GM23338 (cell line): Measurements from ENCODE around the gene IPO8. TPM values are rescaled to one million over a fixed set of nuclear protein-coding genes. Genes with fewer than 3 reads are reported as not detected.

Experiments used
- ATAC-seq: fragments of 200-7000 bp; cut with Tn5 transposase; 3 replicates; pipeline ENCODE4 v1.9.1; 2020
- DNase-seq: peaks from one replicate; pipeline ENCODE4 v3.0.0-alpha.2; 2015; ENCODE audit warnings: low spot score
- H2AFZ ChIP-seq: fragments of 200-600 bp; sonication (generic); 2 replicates; pipeline ENCODE4 v1.8.0; 2016; ENCODE audit warnings: antibody characterized with exemption, mild to moderate bottlenecking, moderate library complexity
- H3F3A ChIP-seq: fragments of 200-600 bp; sonication (generic); replicated peaks from 2 replicates; pipeline ENCODE4 v1.8.0; 2017; ENCODE audit warnings: antibody characterized with exemption, mixed run types, low read depth
- H3K27ac ChIP-seq: fragments of 200-600 bp; sonication (generic); 2 replicates; pipeline ENCODE4 v1.6.1; 2016; ENCODE audit warnings: low read depth
- H3K27me3 ChIP-seq: fragments of 200-600 bp; sonication (generic); 2 replicates; pipeline ENCODE4 v1.8.0; 2016; ENCODE audit warnings: mild to moderate bottlenecking, mixed run types, moderate library complexity; ENCODE audit not compliant: insufficient read depth
- H3K36me3 ChIP-seq: fragments of 200-600 bp; sonication (generic); 2 replicates; pipeline ENCODE4 v1.8.0; 2016; ENCODE audit warnings: mild to moderate bottlenecking; ENCODE audit not compliant: insufficient read depth
- H3K4me1 ChIP-seq: fragments of 200-600 bp; sonication (generic); 2 replicates; pipeline ENCODE4 v1.8.0; 2016; ENCODE audit warnings: mild to moderate bottlenecking, moderate library complexity; ENCODE audit not compliant: insufficient read depth
- H3K4me2 ChIP-seq: fragments of 200-600 bp; sonication (generic); 2 replicates; pipeline ENCODE4 v1.7.1; 2017; ENCODE audit warnings: mixed run types
- H3K4me3 ChIP-seq: fragments of 200-600 bp; sonication (generic); 2 replicates; pipeline ENCODE4 v1.6.1; 2016; ENCODE audit warnings: mixed run types
- H3K79me2 ChIP-seq: fragments of 200-600 bp; sonication (generic); replicated peaks from 2 replicates; pipeline ENCODE4 v1.8.0; 2017; ENCODE audit warnings: mild to moderate bottlenecking; ENCODE audit not compliant: insufficient read depth
- H3K9me2 ChIP-seq: fragments of 200-600 bp; sonication (generic); 2 replicates; pipeline ENCODE4 v1.8.0; 2017; ENCODE audit not compliant: insufficient read depth
- H4K20me1 ChIP-seq: fragments of 200-600 bp; sonication (generic); replicated peaks from 2 replicates; pipeline ENCODE4 v1.8.0; 2017; ENCODE audit warnings: mild to moderate bottlenecking; ENCODE audit not compliant: insufficient read depth
- H3K27ac Mint-ChIP-seq: 2 replicates; pipeline ENCODE4 v1.8.0; 2020; ENCODE audit warnings: inconsistent platforms, mild to moderate bottlenecking, moderate library complexity, mixed read lengths
- H3K27me3 Mint-ChIP-seq: 3 replicates; pipeline ENCODE4 v1.8.0; 2022; ENCODE audit warnings: low read depth, mild to moderate bottlenecking, moderate library complexity, mixed read lengths, inconsistent platforms; ENCODE audit not compliant: insufficient read depth, poor library complexity
- H3K36me3 Mint-ChIP-seq: 3 replicates; pipeline ENCODE4 v1.8.0; 2021; ENCODE audit warnings: low read depth, mild to moderate bottlenecking, inconsistent platforms, moderate library complexity, mixed read lengths
- H3K4me1 Mint-ChIP-seq: 3 replicates; pipeline ENCODE4 v1.8.0; 2020; ENCODE audit warnings: mild to moderate bottlenecking, inconsistent platforms, mixed read lengths
- H3K4me3 Mint-ChIP-seq: 3 replicates; pipeline ENCODE4 v1.8.0; 2021; ENCODE audit warnings: moderate library complexity, mild to moderate bottlenecking, inconsistent platforms, mixed read lengths
- H3K9me3 Mint-ChIP-seq: 3 replicates; pipeline ENCODE4 v1.8.0; 2020; ENCODE audit warnings: moderate library complexity, mild to moderate bottlenecking, inconsistent platforms, mixed read lengths
- CREB1 ChIP-seq: fragments of 250-450 bp; sonication (Bioruptor Pico); IDR thresholded peaks from 2 replicates; pipeline ENCODE4 v1.5.0; 2020; ENCODE audit warnings: low read depth, mild to moderate bottlenecking, moderate library complexity
- EZH2 ChIP-seq: fragments of 200-600 bp; sonication (generic); IDR thresholded peaks from one replicate; pipeline ENCODE4 v1.8.0; 2017; ENCODE audit warnings: antibody characterized with exemption, mild to moderate bottlenecking, low read depth; ENCODE audit not compliant: unreplicated experiment
- EZH2phosphoT487 ChIP-seq: fragments of 200-600 bp; sonication (generic); IDR thresholded peaks from one replicate; pipeline ENCODE4 v1.8.1; 2018; ENCODE audit warnings: antibody characterized with exemption; ENCODE audit not compliant: unreplicated experiment
- JUNB ChIP-seq: IDR thresholded peaks from one replicate; pipeline ENCODE4 v1.6.1; 2016; ENCODE audit warnings: antibody characterized with exemption; ENCODE audit not compliant: unreplicated experiment
- NANOG ChIP-seq: IDR thresholded peaks from 2 replicates; pipeline ENCODE4 v1.6.1; 2016; ENCODE audit warnings: antibody characterized with exemption, borderline replicate concordance
- POLR2AphosphoS5 ChIP-seq: IDR thresholded peaks from 2 replicates; pipeline ENCODE4 v1.6.1; 2016; ENCODE audit warnings: antibody characterized with exemption, low read depth
- STAT1 ChIP-seq: IDR thresholded peaks from one replicate; pipeline ENCODE4 v1.6.1; 2016; ENCODE audit warnings: antibody characterized with exemption; ENCODE audit not compliant: unreplicated experiment
- ZNF114 ChIP-seq: fragments of 250-450 bp; sonication (Bioruptor Pico); IDR thresholded peaks from 2 replicates; pipeline ENCODE4 v1.5.0; 2020; ENCODE audit warnings: mild to moderate bottlenecking, moderate library complexity
- ZNF331 ChIP-seq: fragments of 250-450 bp; sonication (Bioruptor Pico); IDR thresholded peaks from 2 replicates; pipeline ENCODE4 v1.5.0; 2020; ENCODE audit warnings: low read depth, mild to moderate bottlenecking, moderate library complexity
- polyA plus RNA-seq: library from polyadenylated mRNA; unstranded; fragments of >200 nt; fragmentation: Nextera tagmentation; extraction: Ambion mirVana; gene quantifications from 2 replicates; pipeline ENCODE4 v1.2.1, GENCODE V29; 2016
- total RNA-seq: library from RNA; depleted of rRNA; stranded (reverse); fragments of >200 nt; shearing (Covaris generic); gene quantifications from 2 replicates; pipeline ENCODE4 v1.2.3, GENCODE V29; 2014
- TF ChIP-seq, protein P1 (sequence below): IDR thresholded peaks from one replicate; pipeline ENCODE4 v1.6.1; 2018; ENCODE audit warnings: antibody characterized with exemption; ENCODE audit not compliant: unreplicated experiment
- TF ChIP-seq, protein P2 (sequence below): fragments of 250-450 bp; sonication (Bioruptor Pico); IDR thresholded peaks from 2 replicates; pipeline ENCODE4 v1.5.0; 2020; ENCODE audit warnings: mild to moderate bottlenecking, moderate library complexity
- TF ChIP-seq, protein P3 (sequence below): IDR thresholded peaks from 2 replicates; pipeline ENCODE4 v1.6.1; 2016; ENCODE audit warnings: antibody characterized with exemption
- TF ChIP-seq, protein P4 (sequence below), 2 experiments: fragments of 200-600 bp in 1 of 2; sonication (generic) in 1 of 2; conservative IDR thresholded peaks; 2 replicates each; pipeline versions ENCODE4 v1.5.1 to v1.6.1; 2016 to 2017; ENCODE audit warnings: antibody characterized with exemption in 2 of 2, low read depth in 2 of 2, mild to moderate bottlenecking in 2 of 2, moderate library complexity in 1 of 2

The IPO8 gene
- total and polyA plus RNA-seq, 2 experiments from 2014 or later = 13.4 to 53.6 TPM

DNA sequence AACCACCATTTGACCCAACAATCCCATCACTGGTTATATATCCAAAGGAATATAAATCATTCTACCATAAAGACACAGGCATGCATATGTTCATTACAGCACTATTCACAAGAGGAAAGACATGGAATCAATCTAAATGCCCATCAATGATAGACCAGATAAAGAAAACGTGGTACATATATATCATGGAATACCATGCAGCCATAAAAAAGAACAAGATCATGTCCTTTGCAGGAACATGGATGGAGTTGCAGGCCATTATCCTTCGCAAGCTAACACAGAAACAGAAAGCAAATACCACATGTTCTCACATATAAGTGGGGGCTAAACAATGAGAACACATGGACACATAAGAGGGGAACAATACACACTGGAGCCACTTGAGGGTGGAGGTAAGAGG, 43.4 kb upstream of the IPO8 start:
- ATAC-seq (no peak), DNase-seq (no peak)
- Histone ChIP-seq H3K9me2 (no peaks in the 10 kb centered on the region), H3K4me3 (no peak overlapping the region), H3K36me3 (peaks cover 17% of the 10 kb centered on the region), H4K20me1 (peaks cover 8% of the 10 kb centered on the region), H3K4me2 (no peak overlapping the region), H3K27ac (no peak overlapping the region), H2AFZ (no peak overlapping the region), H3K27me3 (no peaks in the 10 kb centered on the region), H3F3A (no peaks in the 10 kb centered on the region), H3K4me1 (no peaks in the 10 kb centered on the region), H3K79me2 (peaks cover 74% of the 10 kb centered on the region)
- no peak overlapping the region for H3K27ac Mint-ChIP-seq
- no peaks in the 10 kb centered on the region; the same call in 2 of the 3 replicates for H3K9me3 Mint-ChIP-seq
- H3K36me3 Mint-ChIP-seq = peaks cover 40% of the 10 kb centered on the region
- no peaks in the 10 kb centered on the region for H3K4me1 Mint-ChIP-seq
- no peaks in the 10 kb centered on the region for H3K27me3 Mint-ChIP-seq
- TF ChIP-seq, protein P1, sequence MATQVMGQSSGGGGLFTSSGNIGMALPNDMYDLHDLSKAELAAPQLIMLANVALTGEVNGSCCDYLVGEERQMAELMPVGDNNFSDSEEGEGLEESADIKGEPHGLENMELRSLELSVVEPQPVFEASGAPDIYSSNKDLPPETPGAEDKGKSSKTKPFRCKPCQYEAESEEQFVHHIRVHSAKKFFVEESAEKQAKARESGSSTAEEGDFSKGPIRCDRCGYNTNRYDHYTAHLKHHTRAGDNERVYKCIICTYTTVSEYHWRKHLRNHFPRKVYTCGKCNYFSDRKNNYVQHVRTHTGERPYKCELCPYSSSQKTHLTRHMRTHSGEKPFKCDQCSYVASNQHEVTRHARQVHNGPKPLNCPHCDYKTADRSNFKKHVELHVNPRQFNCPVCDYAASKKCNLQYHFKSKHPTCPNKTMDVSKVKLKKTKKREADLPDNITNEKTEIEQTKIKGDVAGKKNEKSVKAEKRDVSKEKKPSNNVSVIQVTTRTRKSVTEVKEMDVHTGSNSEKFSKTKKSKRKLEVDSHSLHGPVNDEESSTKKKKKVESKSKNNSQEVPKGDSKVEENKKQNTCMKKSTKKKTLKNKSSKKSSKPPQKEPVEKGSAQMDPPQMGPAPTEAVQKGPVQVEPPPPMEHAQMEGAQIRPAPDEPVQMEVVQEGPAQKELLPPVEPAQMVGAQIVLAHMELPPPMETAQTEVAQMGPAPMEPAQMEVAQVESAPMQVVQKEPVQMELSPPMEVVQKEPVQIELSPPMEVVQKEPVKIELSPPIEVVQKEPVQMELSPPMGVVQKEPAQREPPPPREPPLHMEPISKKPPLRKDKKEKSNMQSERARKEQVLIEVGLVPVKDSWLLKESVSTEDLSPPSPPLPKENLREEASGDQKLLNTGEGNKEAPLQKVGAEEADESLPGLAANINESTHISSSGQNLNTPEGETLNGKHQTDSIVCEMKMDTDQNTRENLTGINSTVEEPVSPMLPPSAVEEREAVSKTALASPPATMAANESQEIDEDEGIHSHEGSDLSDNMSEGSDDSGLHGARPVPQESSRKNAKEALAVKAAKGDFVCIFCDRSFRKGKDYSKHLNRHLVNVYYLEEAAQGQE = no peak
- TF ChIP-seq ZNF331 = no peak
- no peak for TF ChIP-seq JUNB
- no peak for TF ChIP-seq EZH2phosphoT487
- TF ChIP-seq EZH2 = no peak
- no peak for TF ChIP-seq STAT1
- TF ChIP-seq, protein P2, sequence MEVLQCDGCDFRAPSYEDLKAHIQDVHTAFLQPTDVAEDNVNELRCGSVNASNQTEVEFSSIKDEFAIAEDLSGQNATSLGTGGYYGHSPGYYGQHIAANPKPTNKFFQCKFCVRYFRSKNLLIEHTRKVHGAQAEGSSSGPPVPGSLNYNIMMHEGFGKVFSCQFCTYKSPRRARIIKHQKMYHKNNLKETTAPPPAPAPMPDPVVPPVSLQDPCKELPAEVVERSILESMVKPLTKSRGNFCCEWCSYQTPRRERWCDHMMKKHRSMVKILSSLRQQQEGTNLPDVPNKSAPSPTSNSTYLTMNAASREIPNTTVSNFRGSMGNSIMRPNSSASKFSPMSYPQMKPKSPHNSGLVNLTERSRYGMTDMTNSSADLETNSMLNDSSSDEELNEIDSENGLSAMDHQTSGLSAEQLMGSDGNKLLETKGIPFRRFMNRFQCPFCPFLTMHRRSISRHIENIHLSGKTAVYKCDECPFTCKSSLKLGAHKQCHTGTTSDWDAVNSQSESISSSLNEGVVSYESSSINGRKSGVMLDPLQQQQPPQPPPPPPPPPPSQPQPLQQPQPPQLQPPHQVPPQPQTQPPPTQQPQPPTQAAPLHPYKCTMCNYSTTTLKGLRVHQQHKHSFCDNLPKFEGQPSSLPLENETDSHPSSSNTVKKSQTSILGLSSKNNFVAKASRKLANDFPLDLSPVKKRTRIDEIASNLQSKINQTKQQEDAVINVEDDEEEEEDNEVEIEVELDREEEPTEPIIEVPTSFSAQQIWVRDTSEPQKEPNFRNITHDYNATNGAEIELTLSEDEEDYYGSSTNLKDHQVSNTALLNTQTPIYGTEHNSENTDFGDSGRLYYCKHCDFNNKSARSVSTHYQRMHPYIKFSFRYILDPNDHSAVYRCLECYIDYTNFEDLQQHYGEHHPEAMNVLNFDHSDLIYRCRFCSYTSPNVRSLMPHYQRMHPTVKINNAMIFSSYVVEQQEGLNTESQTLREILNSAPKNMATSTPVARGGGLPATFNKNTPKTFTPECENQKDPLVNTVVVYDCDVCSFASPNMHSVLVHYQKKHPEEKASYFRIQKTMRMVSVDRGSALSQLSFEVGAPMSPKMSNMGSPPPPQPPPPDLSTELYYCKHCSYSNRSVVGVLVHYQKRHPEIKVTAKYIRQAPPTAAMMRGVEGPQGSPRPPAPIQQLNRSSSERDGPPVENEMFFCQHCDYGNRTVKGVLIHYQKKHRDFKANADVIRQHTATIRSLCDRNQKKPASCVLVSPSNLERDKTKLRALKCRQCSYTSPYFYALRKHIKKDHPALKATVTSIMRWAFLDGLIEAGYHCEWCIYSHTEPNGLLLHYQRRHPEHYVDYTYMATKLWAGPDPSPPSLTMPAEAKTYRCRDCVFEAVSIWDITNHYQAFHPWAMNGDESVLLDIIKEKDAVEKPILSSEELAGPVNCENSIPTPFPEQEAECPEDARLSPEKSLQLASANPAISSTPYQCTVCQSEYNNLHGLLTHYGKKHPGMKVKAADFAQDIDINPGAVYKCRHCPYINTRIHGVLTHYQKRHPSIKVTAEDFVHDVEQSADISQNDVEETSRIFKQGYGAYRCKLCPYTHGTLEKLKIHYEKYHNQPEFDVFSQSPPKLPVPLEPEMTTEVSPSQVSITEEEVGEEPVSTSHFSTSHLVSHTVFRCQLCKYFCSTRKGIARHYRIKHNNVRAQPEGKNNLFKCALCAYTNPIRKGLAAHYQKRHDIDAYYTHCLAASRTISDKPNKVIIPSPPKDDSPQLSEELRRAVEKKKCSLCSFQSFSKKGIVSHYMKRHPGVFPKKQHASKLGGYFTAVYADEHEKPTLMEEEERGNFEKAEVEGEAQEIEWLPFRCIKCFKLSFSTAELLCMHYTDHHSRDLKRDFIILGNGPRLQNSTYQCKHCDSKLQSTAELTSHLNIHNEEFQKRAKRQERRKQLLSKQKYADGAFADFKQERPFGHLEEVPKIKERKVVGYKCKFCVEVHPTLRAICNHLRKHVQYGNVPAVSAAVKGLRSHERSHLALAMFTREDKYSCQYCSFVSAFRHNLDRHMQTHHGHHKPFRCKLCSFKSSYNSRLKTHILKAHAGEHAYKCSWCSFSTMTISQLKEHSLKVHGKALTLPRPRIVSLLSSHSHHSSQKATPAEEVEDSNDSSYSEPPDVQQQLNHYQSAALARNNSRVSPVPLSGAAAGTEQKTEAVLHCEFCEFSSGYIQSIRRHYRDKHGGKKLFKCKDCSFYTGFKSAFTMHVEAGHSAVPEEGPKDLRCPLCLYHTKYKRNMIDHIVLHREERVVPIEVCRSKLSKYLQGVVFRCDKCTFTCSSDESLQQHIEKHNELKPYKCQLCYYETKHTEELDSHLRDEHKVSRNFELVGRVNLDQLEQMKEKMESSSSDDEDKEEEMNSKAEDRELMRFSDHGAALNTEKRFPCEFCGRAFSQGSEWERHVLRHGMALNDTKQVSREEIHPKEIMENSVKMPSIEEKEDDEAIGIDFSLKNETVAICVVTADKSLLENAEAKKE (CRISPR knock-in tag) = no peak
- TF ChIP-seq ZNF114 (CRISPR knock-in tag) = no peak
- no peak for TF ChIP-seq CREB1 (CRISPR knock-in tag)
- TF ChIP-seq NANOG = no peak
- TF ChIP-seq POLR2AphosphoS5 = no peak
- TF ChIP-seq, protein P3, sequence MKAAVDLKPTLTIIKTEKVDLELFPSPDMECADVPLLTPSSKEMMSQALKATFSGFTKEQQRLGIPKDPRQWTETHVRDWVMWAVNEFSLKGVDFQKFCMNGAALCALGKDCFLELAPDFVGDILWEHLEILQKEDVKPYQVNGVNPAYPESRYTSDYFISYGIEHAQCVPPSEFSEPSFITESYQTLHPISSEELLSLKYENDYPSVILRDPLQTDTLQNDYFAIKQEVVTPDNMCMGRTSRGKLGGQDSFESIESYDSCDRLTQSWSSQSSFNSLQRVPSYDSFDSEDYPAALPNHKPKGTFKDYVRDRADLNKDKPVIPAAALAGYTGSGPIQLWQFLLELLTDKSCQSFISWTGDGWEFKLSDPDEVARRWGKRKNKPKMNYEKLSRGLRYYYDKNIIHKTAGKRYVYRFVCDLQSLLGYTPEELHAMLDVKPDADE = no peak
- TF ChIP-seq, protein P4, sequence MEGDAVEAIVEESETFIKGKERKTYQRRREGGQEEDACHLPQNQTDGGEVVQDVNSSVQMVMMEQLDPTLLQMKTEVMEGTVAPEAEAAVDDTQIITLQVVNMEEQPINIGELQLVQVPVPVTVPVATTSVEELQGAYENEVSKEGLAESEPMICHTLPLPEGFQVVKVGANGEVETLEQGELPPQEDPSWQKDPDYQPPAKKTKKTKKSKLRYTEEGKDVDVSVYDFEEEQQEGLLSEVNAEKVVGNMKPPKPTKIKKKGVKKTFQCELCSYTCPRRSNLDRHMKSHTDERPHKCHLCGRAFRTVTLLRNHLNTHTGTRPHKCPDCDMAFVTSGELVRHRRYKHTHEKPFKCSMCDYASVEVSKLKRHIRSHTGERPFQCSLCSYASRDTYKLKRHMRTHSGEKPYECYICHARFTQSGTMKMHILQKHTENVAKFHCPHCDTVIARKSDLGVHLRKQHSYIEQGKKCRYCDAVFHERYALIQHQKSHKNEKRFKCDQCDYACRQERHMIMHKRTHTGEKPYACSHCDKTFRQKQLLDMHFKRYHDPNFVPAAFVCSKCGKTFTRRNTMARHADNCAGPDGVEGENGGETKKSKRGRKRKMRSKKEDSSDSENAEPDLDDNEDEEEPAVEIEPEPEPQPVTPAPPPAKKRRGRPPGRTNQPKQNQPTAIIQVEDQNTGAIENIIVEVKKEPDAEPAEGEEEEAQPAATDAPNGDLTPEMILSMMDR (conservative IDR thresholded peaks at IDR 0.05; ENCODE audit: low read depth in 2 of 2) = no peak
- no peak overlapping the region for H3K4me3 Mint-ChIP-seq
